GM10248 (cell line): Measurements from ENCODE around the gene TMEM42.
A peak's percentile ranks its signal among the peaks of the same experiment; 100 is the strongest.
"Not testable (repeated sequence)": the region's sequence is repeated elsewhere in the genome, so short reads cannot be mapped to it uniquely, and the experiment has no call there.

ENCODE experiments used
- CTCF ChIA-PET: fragments of 300-600 bp; sonication (Branson Sonifier 250); formaldehyde crosslinking; extraction: SDS; loops from one replicate; lab custom pipeline; 2021; ENCODE audit warnings: antibody characterized with exemption; lab: Yijun Ruan, JAX
- POLR2A ChIA-PET: fragments of 350-650 bp; sonication (Branson Sonifier 250); formaldehyde crosslinking; extraction: SDS; loops from one replicate; lab custom pipeline; 2020; ENCODE audit warnings: antibody characterized with exemption; lab: Yijun Ruan, JAX
- DNase-seq: peaks from one replicate; pipeline ENCODE4 v3.0.0; 2012; ENCODE audit errors: extremely low spot score
- TF ChIP-seq, protein P1 (sequence below): IDR thresholded peaks from 2 replicates; pipeline ENCODE4 v1.5.1; 2012; ENCODE audit warnings: mild to moderate bottlenecking, low read depth; ENCODE audit errors: extremely low read depth, missing control alignments, control extremely low read depth

Gene TMEM42

GRCh38 chr3:44861412-44862225 lies at the start of gene TMEM42:
TMEM42 (plus strand) TSS chr3:44861912; CDS start chr3:44861925, 13 bp downstream.
- TF ChIP-seq, protein P1, sequence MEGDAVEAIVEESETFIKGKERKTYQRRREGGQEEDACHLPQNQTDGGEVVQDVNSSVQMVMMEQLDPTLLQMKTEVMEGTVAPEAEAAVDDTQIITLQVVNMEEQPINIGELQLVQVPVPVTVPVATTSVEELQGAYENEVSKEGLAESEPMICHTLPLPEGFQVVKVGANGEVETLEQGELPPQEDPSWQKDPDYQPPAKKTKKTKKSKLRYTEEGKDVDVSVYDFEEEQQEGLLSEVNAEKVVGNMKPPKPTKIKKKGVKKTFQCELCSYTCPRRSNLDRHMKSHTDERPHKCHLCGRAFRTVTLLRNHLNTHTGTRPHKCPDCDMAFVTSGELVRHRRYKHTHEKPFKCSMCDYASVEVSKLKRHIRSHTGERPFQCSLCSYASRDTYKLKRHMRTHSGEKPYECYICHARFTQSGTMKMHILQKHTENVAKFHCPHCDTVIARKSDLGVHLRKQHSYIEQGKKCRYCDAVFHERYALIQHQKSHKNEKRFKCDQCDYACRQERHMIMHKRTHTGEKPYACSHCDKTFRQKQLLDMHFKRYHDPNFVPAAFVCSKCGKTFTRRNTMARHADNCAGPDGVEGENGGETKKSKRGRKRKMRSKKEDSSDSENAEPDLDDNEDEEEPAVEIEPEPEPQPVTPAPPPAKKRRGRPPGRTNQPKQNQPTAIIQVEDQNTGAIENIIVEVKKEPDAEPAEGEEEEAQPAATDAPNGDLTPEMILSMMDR: peak; percentile 18
- ChIA-PET POLR2A (no interaction called here), CTCF (no interaction called here)
- DNase-seq: peak; percentile 97

GRCh38 chr3:44814751-44815150 lies 47.0 kb upstream of the TMEM42 start:
- CTCF ChIA-PET: interaction anchor here (1.2 to 1.9 kb wide), 2 partner anchors 11 to 13 kb away, joined by 3 to 10 read pairs; no protein-coding TSS in a partner anchor
- DNase-seq: no peak
- TF ChIP-seq, protein P1: no peak
- POLR2A ChIA-PET: no interaction called here

DNA sequence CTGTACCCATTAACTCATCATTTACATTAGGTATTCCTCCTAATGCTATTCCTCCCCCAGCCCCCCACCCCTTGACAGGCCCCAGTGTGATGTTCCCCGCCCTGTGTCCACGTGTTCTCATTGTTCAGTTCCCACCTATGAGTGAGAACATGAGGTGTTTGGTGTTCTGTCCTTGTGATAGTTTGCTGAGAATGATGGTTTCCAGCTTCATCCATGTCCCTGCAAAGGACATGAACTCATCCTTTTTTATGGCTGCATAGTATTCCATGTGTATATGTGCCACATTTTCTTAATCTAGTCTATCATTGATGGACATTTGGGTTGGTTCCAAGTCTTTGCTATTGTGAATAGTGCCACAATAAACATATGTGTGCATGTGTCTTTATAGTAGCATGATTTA lies 45.4 kb upstream of the TMEM42 start:
- POLR2A ChIA-PET, DNase-seq: not testable (repeated sequence)
- CTCF ChIA-PET: interaction anchor here (1.9 kb wide), 1 partner anchor 9 kb away, joined by 10 read pairs; no protein-coding TSS in a partner anchor

GRCh38 chr3:44821206-44821605 lies 40.5 kb upstream of the TMEM42 start:
- POLR2A ChIA-PET, DNase-seq, CTCF ChIA-PET: not testable (repeated sequence)

DNA sequence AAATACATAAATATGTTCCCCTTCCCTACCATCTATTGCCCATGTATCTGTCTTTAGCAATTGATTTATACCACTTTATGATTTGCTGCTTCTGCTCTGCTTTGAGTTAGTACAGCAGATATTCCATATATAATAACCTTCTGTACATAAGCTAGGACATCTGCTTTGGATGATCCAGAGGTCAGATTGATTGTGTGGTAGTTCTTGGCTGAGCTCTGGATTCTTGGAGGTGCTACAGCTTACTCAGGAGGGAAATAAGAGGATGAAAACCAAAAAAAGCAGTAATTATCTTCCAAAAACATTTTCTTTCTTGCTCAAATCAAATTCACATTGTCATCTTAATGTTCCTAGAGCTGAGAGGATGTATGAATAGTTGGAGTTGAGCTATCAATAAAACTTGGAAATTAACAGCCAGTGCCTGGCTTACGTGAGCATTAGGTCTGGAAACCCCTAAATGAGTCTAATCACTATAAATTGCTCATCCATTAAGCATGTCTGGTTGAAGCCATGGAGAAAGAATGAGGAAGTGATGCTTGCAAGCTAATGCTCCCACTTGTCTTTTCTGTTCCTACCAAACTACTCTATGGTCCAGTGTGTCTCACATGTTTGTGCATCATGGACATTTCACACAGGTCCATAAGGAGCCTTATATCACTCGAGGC lies 36.3 kb upstream of the TMEM42 start:
- ChIA-PET CTCF (interaction anchor here (1.1 to 2.7 kb wide), 5 partner anchors 9 to 25 kb away, joined by 3 to 10 read pairs (median 5); no protein-coding TSS in a partner anchor), POLR2A (no interaction called here)
- TF ChIP-seq, protein P1: no peak
- peak; percentile 45 for DNase-seq

GRCh38 chr3:44827196-44827595 lies 34.5 kb upstream of the TMEM42 start:
- POLR2A ChIA-PET: no interaction called here
- TF ChIP-seq, protein P1: no peak
- CTCF ChIA-PET: interaction anchor here (1.6 to 2.2 kb wide), 2 partner anchors 13 to 17 kb away, joined by 3 to 4 read pairs; no protein-coding TSS in a partner anchor
- no peak for DNase-seq

DNA sequence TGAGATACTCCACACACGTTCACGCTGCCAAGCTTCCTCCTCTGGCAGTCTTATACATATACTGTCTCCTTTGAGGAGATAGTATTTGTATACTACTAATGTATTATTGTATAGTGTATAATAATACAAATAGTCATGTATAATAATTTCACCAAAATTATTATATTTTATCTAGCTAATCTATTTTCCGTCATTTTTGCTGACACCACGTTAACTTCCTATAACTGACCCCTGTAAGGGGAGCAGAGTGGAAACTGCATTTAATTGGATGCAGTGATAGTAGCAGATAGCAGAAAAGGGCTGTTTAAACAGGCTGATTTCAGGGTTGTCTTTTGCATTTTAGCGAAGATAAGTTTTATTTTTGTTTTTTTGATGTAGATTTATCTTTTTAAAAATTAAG lies 30.5 kb upstream of the TMEM42 start:
- POLR2A ChIA-PET: no interaction called here
- TF ChIP-seq, protein P1: no peak
- DNase-seq: no peak
- CTCF ChIA-PET: interaction anchor here (1.2 to 1.5 kb wide), 2 partner anchors 13 to 22 kb away, joined by 3 to 4 read pairs; no protein-coding TSS in a partner anchor
